ENCODE results near the gene ZBTB5. TPM values are rescaled to one million over a fixed set of nuclear protein-coding genes. Genes with fewer than 3 reads are reported as not detected.

ZBTB5 gene
- total RNA-seq, 2 experiments from 2014 or later = 8.0 to 9.1 TPM

DNA sequence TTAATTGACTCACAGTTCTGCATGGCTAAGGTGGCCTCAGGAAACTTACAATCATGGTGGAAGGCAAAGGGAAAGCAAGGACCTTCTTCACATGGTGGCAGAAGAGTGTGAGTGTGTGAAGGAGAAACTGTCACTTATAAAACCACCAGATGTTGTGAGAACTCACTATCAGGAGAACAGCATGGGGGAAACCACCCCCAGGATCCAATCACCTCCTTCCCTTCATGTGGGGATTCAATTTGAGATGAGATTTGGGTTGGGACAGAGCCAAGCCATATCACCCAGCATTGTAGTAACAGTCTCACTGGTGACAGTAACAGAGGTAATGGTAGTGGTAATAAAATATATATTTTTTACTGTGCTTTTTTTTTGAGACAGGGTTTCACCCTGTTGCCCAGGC is 18.1 kb downstream of the ZBTB5 start:
- no peak overlapping the region for H3K27ac Mint-ChIP-seq
- peaks cover 22% of the 10 kb centered on the region for H3K36me3 Mint-ChIP-seq (ENCODE audit: low read depth)
- H3K4me3 Mint-ChIP-seq = no peak overlapping the region
- no peaks in the 10 kb centered on the region for H3K27me3 Mint-ChIP-seq
- no peak for DNase-seq
- no peaks in the 10 kb centered on the region for H3K9me3 Mint-ChIP-seq (ENCODE audit: low read depth)
- peaks cover 14% of the 10 kb centered on the region for H3K4me1 Mint-ChIP-seq
- no peak for ATAC-seq
- intact Hi-C loops (cut with DNase I, micrococcal nuclease) = no loop called here
- CTCF ChIA-PET = interaction anchor here (0.6 kb wide), 1 partner anchor 303 kb away, joined by 3 read pairs; no protein-coding TSS in a partner anchor
- POLR2A ChIA-PET = no interaction called here

GRCh38 chr9:37446401-37446800 is 18.8 kb downstream of the ZBTB5 start:
- peaks cover 10% of the 10 kb centered on the region for H3K4me1 Mint-ChIP-seq
- DNase-seq (no peak), ATAC-seq (no peak)
- H3K36me3 Mint-ChIP-seq (ENCODE audit: low read depth) = peaks cover 27% of the 10 kb centered on the region
- ChIA-PET CTCF (interaction anchor here (0.6 kb wide), 1 partner anchor 304 kb away, joined by 3 read pairs; no protein-coding TSS in a partner anchor), POLR2A (no interaction called here)
- no peak overlapping the region for H3K4me3 Mint-ChIP-seq
- no peaks in the 10 kb centered on the region for H3K27me3 Mint-ChIP-seq
- no peaks in the 10 kb centered on the region for H3K9me3 Mint-ChIP-seq (ENCODE audit: low read depth)
- H3K27ac Mint-ChIP-seq = no peak overlapping the region
- intact Hi-C loops (cut with DNase I, micrococcal nuclease) = no loop called here

DNA sequence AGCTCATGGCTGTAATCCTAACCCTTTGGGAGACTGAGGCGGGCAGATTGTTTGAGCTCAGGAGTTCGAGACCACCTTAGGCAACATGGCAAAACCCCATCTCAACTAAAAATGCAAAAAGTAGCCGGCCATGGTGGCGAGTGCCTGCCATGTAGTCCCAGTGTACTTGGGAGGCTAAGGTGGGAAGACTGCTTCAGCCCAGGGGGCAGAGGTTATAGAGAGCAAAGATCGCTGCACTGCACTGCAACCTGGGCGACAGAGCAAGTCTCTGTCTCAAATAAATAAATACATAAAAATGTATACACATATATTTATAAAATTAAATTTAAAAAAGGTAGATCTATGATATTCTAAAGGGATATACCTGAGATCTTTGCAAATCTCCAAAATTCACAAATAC is 19.4 kb downstream of the ZBTB5 start:
- Mint-ChIP-seq H3K27me3 (no peaks in the 10 kb centered on the region), H3K27ac (no peak overlapping the region), H3K9me3 (ENCODE audit: low read depth) (no peaks in the 10 kb centered on the region), H3K4me3 (no peak overlapping the region), H3K36me3 (ENCODE audit: low read depth) (peaks cover 27% of the 10 kb centered on the region), H3K4me1 (peaks cover 10% of the 10 kb centered on the region)
- intact Hi-C loops (cut with DNase I, micrococcal nuclease) = no loop called here
- DNase-seq (no peak), ATAC-seq (no peak)
- ChIA-PET CTCF (interaction anchor here (0.6 to 0.8 kb wide), 3 partner anchors 143 to 386 kb away, joined by 3 to 4 read pairs (median 3); no protein-coding TSS in a partner anchor), POLR2A (no interaction called here)

- no peaks in the 10 kb centered on the region for H3K27me3 Mint-ChIP-seq
- no peak for DNase-seq
- H3K36me3 Mint-ChIP-seq (ENCODE audit: low read depth) = peaks cover 28% of the 10 kb centered on the region
- peaks cover 10% of the 10 kb centered on the region for H3K4me1 Mint-ChIP-seq
- ChIA-PET CTCF (no interaction called here), POLR2A (no interaction called here)
- H3K9me3 Mint-ChIP-seq (ENCODE audit: low read depth) = no peaks in the 10 kb centered on the region
- ATAC-seq = no peak
- no peak overlapping the region for H3K4me3 Mint-ChIP-seq
- H3K27ac Mint-ChIP-seq = no peak overlapping the region
- intact Hi-C loops (cut with DNase I, micrococcal nuclease) = no loop called here
These were observed 20.4 kb downstream of the ZBTB5 start for GRCh38 chr9:37444890-37445289.

DNA sequence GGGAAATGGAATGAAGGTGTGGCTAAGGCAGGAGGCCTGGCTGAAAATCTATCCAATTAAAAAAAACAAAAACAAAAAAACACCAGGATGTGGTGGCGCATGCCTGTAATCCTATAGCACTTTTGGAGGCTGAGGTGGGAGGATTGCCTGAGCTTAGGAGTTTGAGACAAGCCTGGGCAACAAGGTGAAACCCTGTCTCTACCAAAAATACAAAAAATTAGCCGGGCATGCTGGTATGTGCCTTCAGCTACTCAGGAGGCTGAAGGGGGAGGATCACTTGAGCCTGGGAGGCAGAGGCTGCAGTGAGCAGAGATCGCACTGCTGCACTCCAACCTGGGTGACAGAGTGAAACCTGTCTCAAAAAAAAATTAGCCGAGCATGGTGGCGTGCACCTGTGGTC is 21.7 kb downstream of the ZBTB5 start:
- ChIA-PET POLR2A (interaction anchor here (0.7 kb wide), 1 partner anchor 14 kb away, joined by 5 read pairs; no protein-coding TSS in a partner anchor), CTCF (no interaction called here)
- Mint-ChIP-seq H3K9me3 (ENCODE audit: low read depth) (no peaks in the 10 kb centered on the region), H3K4me1 (peaks cover 10% of the 10 kb centered on the region), H3K27ac (no peak overlapping the region), H3K27me3 (no peaks in the 10 kb centered on the region), H3K4me3 (no peak overlapping the region), H3K36me3 (ENCODE audit: low read depth) (peaks cover 32% of the 10 kb centered on the region)
- intact Hi-C loops (cut with DNase I, micrococcal nuclease) = no loop called here
- ATAC-seq (no peak), DNase-seq (no peak)

DNA sequence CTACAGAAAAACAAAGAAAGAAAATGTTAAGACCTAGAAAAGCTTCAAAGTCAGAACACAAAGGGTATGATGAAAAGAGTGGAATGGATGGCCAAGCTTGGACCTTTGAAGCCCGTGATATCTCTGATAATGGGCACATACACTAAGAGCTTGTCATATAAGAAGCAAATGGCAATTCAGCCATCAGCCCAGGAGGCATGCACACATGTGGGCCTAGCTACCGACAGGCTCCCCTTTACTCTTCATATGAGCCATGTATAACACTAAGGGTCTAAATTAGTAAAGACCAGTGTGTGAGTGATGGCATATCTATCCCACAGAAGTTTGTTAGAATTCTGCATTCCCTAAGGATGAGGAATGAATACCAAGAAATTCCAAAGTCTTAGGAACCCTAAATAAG is 22.7 kb downstream of the ZBTB5 start:
- Mint-ChIP-seq H3K4me3 (no peak overlapping the region), H3K9me3 (ENCODE audit: low read depth) (no peaks in the 10 kb centered on the region), H3K27ac (no peak overlapping the region), H3K36me3 (ENCODE audit: low read depth) (peaks cover 35% of the 10 kb centered on the region), H3K27me3 (no peaks in the 10 kb centered on the region), H3K4me1 (peaks cover 10% of the 10 kb centered on the region)
- no peak for ATAC-seq
- DNase-seq = no peak
- intact Hi-C loops (cut with DNase I, micrococcal nuclease) = no loop called here
- CTCF ChIA-PET = interaction anchor here (0.6 kb wide), 1 partner anchor 11 kb away, joined by 3 read pairs; no protein-coding TSS in a partner anchor
- POLR2A ChIA-PET = no interaction called here

DNA sequence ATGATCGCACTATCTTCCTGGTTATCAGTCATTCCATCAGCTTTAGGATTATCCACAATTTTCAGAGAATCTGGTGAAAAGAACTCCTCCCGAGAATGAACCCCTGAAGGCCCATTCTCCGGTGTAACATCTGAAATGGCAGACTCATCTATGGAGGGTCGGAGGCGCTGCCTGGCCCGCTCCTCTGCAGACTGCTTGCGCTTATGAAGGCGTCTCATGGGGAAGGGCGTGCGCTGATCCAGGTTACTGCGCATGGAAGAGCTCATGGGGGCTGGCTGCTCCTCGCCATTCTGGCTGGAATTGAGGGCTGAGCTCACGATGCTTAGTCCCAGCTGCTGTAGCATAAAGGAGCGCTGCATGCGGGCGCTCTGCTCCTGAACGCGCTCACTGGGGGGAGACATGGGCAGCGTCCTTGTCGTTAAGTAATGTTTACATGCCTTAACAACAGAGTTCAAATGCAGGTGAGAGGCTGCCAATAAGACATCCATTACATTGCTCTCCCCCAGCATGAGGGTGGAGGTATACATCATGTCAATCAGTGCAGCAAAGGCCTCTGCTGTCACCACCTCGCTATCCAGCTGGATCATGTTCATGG is 23.4 kb downstream of the ZBTB5 start:
- H3K27ac Mint-ChIP-seq = no peak overlapping the region
- CTCF ChIA-PET = no interaction called here

GRCh38 chr9:37438359-37438758 is 26.9 kb downstream of the ZBTB5 start:
- ATAC-seq = no peak

More for the DNA sequence above, 23.4 kb downstream of the ZBTB5 start:
- intact Hi-C loops (cut with DNase I, micrococcal nuclease) = no loop called here
- ATAC-seq = no peak
- no peaks in the 10 kb centered on the region for H3K9me3 Mint-ChIP-seq (ENCODE audit: low read depth)
- H3K36me3 Mint-ChIP-seq (ENCODE audit: low read depth) = peaks cover 37% of the 10 kb centered on the region
- H3K4me1 Mint-ChIP-seq = peaks cover 7% of the 10 kb centered on the region
- no peak overlapping the region for H3K4me3 Mint-ChIP-seq
- H3K27me3 Mint-ChIP-seq = no peaks in the 10 kb centered on the region
- DNase-seq = no peak
- POLR2A ChIA-PET = no interaction called here

DNA sequence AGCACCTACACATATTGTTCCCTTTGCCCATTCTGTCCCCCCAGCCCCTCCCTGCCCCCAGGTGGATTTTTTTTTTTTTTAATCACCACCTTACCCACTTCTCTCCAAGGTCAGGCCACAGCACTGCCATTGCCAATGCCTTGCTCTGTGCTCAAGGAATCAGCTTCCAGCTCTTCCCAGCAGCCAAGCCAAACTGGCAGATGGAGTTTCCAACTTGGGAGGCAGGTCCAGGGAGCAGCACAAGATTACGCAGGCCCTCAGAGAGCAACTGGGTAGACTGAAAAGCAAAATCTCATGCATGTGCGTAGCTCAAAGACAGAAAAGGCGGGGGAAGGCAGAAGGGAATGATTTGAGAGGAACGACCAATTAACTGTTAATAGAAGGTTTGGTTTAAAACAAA is 27.6 kb downstream of the ZBTB5 start:
- ChIA-PET POLR2A (no interaction called here), CTCF (no interaction called here)
- Mint-ChIP-seq H3K4me1 (no peaks in the 10 kb centered on the region), H3K36me3 (ENCODE audit: low read depth) (peaks cover 47% of the 10 kb centered on the region), H3K4me3 (no peak overlapping the region), H3K9me3 (ENCODE audit: low read depth) (no peaks in the 10 kb centered on the region), H3K27me3 (no peaks in the 10 kb centered on the region), H3K27ac (no peak overlapping the region)
- intact Hi-C loops (cut with DNase I, micrococcal nuclease) = no loop called here
- ATAC-seq = no peak
- DNase-seq = no peak

More at GRCh38 chr9:37438359-37438758, 26.9 kb downstream of the ZBTB5 start:
- H3K9me3 Mint-ChIP-seq (ENCODE audit: low read depth) = no peaks in the 10 kb centered on the region
- H3K36me3 Mint-ChIP-seq (ENCODE audit: low read depth) = peaks cover 45% of the 10 kb centered on the region
- ChIA-PET POLR2A (no interaction called here), CTCF (no interaction called here)
- no peaks in the 10 kb centered on the region for H3K4me1 Mint-ChIP-seq
- no peak overlapping the region for H3K4me3 Mint-ChIP-seq
- no peak for DNase-seq
- H3K27me3 Mint-ChIP-seq = no peaks in the 10 kb centered on the region
- no peak overlapping the region for H3K27ac Mint-ChIP-seq
- intact Hi-C loops (cut with DNase I, micrococcal nuclease) = no loop called here

DNA sequence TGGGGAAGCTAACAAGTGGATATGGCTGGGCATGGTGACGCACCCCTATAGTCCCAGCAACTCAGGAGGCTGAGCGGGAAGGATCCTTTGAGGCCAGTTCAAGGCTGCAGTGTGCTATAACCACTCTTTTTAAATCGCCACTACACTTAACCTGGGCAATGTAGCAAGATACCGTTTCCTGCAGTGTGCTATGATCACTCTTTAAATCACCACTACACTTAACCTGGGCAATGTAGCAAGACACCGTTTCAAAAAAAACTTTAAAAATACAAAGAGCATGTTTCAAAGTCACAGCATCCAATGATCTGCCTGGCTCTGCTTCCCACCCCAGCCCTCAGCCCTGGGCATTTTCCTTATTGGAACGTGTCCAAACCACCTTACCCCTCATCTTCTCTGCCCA is 28.2 kb downstream of the ZBTB5 start:
- H3K4me1 Mint-ChIP-seq = no peaks in the 10 kb centered on the region
- DNase-seq (no peak), ATAC-seq (no peak)
- peaks cover 44% of the 10 kb centered on the region for H3K36me3 Mint-ChIP-seq (ENCODE audit: low read depth)
- no peaks in the 10 kb centered on the region for H3K9me3 Mint-ChIP-seq (ENCODE audit: low read depth)
- intact Hi-C loops (cut with DNase I, micrococcal nuclease) = no loop called here
- no peaks in the 10 kb centered on the region for H3K27me3 Mint-ChIP-seq
- ChIA-PET POLR2A (no interaction called here), CTCF (no interaction called here)
- H3K4me3 Mint-ChIP-seq = no peak overlapping the region
- H3K27ac Mint-ChIP-seq = no peak overlapping the region

DNA sequence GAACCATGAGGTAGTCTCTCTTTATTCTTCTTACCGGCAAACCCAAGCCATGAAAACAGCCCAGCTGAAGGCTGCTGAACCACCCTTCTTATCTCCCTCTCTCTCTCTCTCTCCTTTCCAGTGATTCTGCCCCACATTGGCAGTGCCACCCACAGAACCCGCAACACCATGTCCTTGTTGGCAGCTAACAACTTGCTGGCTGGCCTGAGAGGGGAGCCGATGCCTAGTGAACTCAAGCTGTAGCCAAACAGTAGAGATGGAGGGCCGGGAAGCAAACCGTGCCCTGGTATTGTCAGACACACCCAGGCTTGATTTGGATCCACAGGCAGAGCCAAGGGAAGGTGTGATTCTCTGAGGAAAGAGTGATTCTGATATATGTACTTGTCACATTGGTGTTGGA is 28.7 kb downstream of the ZBTB5 start:
- Mint-ChIP-seq H3K4me1 (no peaks in the 10 kb centered on the region), H3K4me3 (no peak overlapping the region), H3K36me3 (ENCODE audit: low read depth) (peaks cover 42% of the 10 kb centered on the region), H3K27ac (no peak overlapping the region), H3K27me3 (no peaks in the 10 kb centered on the region), H3K9me3 (ENCODE audit: low read depth) (no peaks in the 10 kb centered on the region)
- DNase-seq = no peak
- POLR2A ChIA-PET = no interaction called here
- intact Hi-C loops (cut with DNase I, micrococcal nuclease) = no loop called here
- CTCF ChIA-PET = interaction anchor here (0.9 kb wide), 1 partner anchor 26 kb away, joined by 5 read pairs; no protein-coding TSS in a partner anchor
- no peak for ATAC-seq

- Mint-ChIP-seq H3K27me3 (no peaks in the 10 kb centered on the region), H3K4me1 (no peaks in the 10 kb centered on the region), H3K9me3 (ENCODE audit: low read depth) (no peaks in the 10 kb centered on the region), H3K27ac (no peak overlapping the region), H3K36me3 (ENCODE audit: low read depth) (peaks cover 25% of the 10 kb centered on the region), H3K4me3 (no peak overlapping the region)
- CTCF ChIA-PET = no interaction called here
- POLR2A ChIA-PET = no interaction called here
- no peak for DNase-seq
- intact Hi-C loops (cut with DNase I, micrococcal nuclease) = no loop called here
- ATAC-seq = no peak
These were observed 31.3 kb downstream of the ZBTB5 start for GRCh38 chr9:37433867-37434371.
